Measurements from ENCODE around the gene COG1. TPM values are rescaled to one million over a fixed set of nuclear protein-coding genes. Genes with fewer than 3 reads are reported as not detected.

Gene COG1
- total RNA-seq, 1 donor from 2014 or later: 50.4 TPM

- H3K4me1 Mint-ChIP-seq: peaks cover 19% of the 10 kb centered on the region
- H3K9me3 Mint-ChIP-seq: no peaks in the 10 kb centered on the region
- no peak overlapping the region for H3K27ac Mint-ChIP-seq
- no peak overlapping the region for H3K4me3 Mint-ChIP-seq
- TF ChIP-seq, protein P1, sequence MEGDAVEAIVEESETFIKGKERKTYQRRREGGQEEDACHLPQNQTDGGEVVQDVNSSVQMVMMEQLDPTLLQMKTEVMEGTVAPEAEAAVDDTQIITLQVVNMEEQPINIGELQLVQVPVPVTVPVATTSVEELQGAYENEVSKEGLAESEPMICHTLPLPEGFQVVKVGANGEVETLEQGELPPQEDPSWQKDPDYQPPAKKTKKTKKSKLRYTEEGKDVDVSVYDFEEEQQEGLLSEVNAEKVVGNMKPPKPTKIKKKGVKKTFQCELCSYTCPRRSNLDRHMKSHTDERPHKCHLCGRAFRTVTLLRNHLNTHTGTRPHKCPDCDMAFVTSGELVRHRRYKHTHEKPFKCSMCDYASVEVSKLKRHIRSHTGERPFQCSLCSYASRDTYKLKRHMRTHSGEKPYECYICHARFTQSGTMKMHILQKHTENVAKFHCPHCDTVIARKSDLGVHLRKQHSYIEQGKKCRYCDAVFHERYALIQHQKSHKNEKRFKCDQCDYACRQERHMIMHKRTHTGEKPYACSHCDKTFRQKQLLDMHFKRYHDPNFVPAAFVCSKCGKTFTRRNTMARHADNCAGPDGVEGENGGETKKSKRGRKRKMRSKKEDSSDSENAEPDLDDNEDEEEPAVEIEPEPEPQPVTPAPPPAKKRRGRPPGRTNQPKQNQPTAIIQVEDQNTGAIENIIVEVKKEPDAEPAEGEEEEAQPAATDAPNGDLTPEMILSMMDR (IDR thresholded peaks at IDR 0.05; ENCODE audit: unreplicated experiment): no peak
- no peak for DNase-seq (ENCODE audit: low spot score in 2 of 2, unreplicated experiment in 2 of 2)
- H3K36me3 Mint-ChIP-seq: no peaks in the 10 kb centered on the region
- peaks cover 68% of the 10 kb centered on the region for H3K27me3 Mint-ChIP-seq (ENCODE audit: low read depth)
Observed at GRCh38 chr17:73168667-73169066, 24.2 kb upstream of the COG1 start.

DNA sequence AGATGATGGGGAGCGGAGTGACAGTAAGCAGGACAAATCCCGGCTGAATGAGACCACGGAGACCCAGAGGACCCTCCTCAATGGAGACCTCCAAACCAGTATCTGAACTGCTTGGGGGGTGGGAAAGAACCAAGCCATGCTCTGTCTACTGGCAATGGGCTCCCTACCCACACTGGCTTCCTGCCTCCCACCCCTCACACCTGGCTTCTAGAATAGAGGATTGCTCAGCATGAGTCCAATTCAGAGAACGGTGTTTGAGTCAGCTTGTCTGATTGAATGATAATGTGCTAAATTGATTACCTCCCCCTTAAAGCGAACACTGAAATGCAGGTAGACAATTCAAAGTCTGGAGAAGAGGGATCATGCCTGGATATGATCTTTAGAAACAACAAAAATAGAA is 22.5 kb upstream of the COG1 start:
- H3K36me3 Mint-ChIP-seq: no peaks in the 10 kb centered on the region
- no peak overlapping the region for H3K27ac Mint-ChIP-seq
- no peak overlapping the region for H3K4me3 Mint-ChIP-seq
- no peaks in the 10 kb centered on the region for H3K9me3 Mint-ChIP-seq
- peaks cover 51% of the 10 kb centered on the region for H3K27me3 Mint-ChIP-seq (ENCODE audit: low read depth)
- peaks cover 12% of the 10 kb centered on the region for H3K4me1 Mint-ChIP-seq
- no peak for DNase-seq (ENCODE audit: low spot score in 2 of 2, unreplicated experiment in 2 of 2)
- TF ChIP-seq, protein P1 (IDR thresholded peaks at IDR 0.05; ENCODE audit: unreplicated experiment): no peak

DNA sequence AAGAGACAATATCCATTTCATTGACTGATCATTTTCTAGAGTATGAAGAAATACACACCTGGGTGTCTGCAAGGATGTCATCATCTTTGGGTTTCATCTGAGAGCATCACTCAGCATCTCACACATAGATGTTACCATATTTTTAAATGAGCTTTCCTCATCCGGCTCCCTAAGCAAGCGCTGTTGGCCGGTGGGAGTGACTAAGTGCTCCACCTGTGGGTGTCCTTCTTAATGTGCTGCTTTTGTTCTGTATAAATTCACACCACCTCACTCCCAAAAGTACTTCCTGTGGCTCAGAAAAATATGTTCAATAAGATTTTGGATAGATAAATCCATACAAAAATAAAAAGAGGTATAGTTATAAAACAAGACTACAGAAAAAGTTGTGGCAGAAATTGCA is 20.6 kb upstream of the COG1 start:
- Mint-ChIP-seq H3K36me3 (no peaks in the 10 kb centered on the region), H3K4me1 (no peaks in the 10 kb centered on the region), H3K9me3 (no peaks in the 10 kb centered on the region), H3K27me3 (ENCODE audit: low read depth) (peaks cover 32% of the 10 kb centered on the region), H3K27ac (no peak overlapping the region), H3K4me3 (no peak overlapping the region)
- no peak for DNase-seq (ENCODE audit: low spot score in 2 of 2, unreplicated experiment in 2 of 2)
- TF ChIP-seq, protein P1 (IDR thresholded peaks at IDR 0.05; ENCODE audit: unreplicated experiment): no peak

GRCh38 chr17:73174126-73174525 is 18.7 kb upstream of the COG1 start:
- no peak for DNase-seq (ENCODE audit: low spot score in 2 of 2, unreplicated experiment in 2 of 2)
- TF ChIP-seq, protein P1 (IDR thresholded peaks at IDR 0.05; ENCODE audit: unreplicated experiment): no peak
- Mint-ChIP-seq H3K4me1 (no peaks in the 10 kb centered on the region), H3K27me3 (ENCODE audit: low read depth) (peaks cover 13% of the 10 kb centered on the region), H3K4me3 (no peak overlapping the region), H3K36me3 (no peaks in the 10 kb centered on the region), H3K9me3 (no peaks in the 10 kb centered on the region), H3K27ac (no peak overlapping the region)

- Mint-ChIP-seq H3K27ac (no peak overlapping the region), H3K9me3 (no peaks in the 10 kb centered on the region), H3K27me3 (ENCODE audit: low read depth) (no peaks in the 10 kb centered on the region), H3K36me3 (no peaks in the 10 kb centered on the region), H3K4me1 (no peaks in the 10 kb centered on the region), H3K4me3 (no peak overlapping the region)
- TF ChIP-seq, protein P1 (IDR thresholded peaks at IDR 0.05; ENCODE audit: unreplicated experiment): no peak
- DNase-seq (ENCODE audit: low spot score in 2 of 2, unreplicated experiment in 2 of 2): no peak
Observed at GRCh38 chr17:73175962-73176565, 16.8 kb upstream of the COG1 start.

GRCh38 chr17:73179387-73179786 is 13.5 kb upstream of the COG1 start:
- Mint-ChIP-seq H3K27ac (no peak overlapping the region), H3K9me3 (no peaks in the 10 kb centered on the region), H3K27me3 (ENCODE audit: low read depth) (no peaks in the 10 kb centered on the region), H3K36me3 (no peaks in the 10 kb centered on the region), H3K4me3 (no peak overlapping the region), H3K4me1 (no peaks in the 10 kb centered on the region)
- DNase-seq (ENCODE audit: low spot score in 2 of 2, unreplicated experiment in 2 of 2): no peak
- TF ChIP-seq, protein P1 (IDR thresholded peaks at IDR 0.05; ENCODE audit: unreplicated experiment): no peak

Data from mesothelial cell of epicardium (in vitro differentiated cells).